Liver (tissue), 3 donors: ENCODE results near the gene ADAR.

Experiments
- EGR1 ChIP-seq, 2 donors: IDR thresholded peaks; 2 replicates each; pipeline ENCODE4 v1.6.1; 2016 to 2018; ENCODE audit warnings: antibody characterized with exemption in 2 of 2, low read depth in 2 of 2
- FOXA1 ChIP-seq: IDR thresholded peaks from 2 replicates; pipeline ENCODE4 v1.6.1; 2016; ENCODE audit warnings: antibody characterized with exemption
- GABPA ChIP-seq, 2 donors: IDR thresholded peaks in 1 of 2; conservative IDR thresholded peaks in 1 of 2; 2 replicates each; pipeline ENCODE4 v1.6.1; 2016; ENCODE audit warnings: antibody characterized with exemption in 2 of 2, mild to moderate bottlenecking in 1 of 2, moderate library complexity in 1 of 2
- HNF4G ChIP-seq: IDR thresholded peaks from 2 replicates; pipeline ENCODE4 v1.6.1; 2016; ENCODE audit warnings: antibody characterized with exemption
- JUND ChIP-seq, 2 donors: IDR thresholded peaks; 2 replicates each; pipeline ENCODE4 v1.6.1; 2016; ENCODE audit warnings: antibody characterized with exemption in 2 of 2
- NR2F2 ChIP-seq: IDR thresholded peaks from 2 replicates; pipeline ENCODE4 v1.6.1; 2016; ENCODE audit warnings: antibody characterized with exemption
- RAD21 ChIP-seq, 2 donors: IDR thresholded peaks; 2 replicates each; pipeline ENCODE4 v1.6.1; 2016; ENCODE audit warnings: antibody characterized with exemption in 2 of 2, mild to moderate bottlenecking in 2 of 2
- RXRA ChIP-seq, 2 donors: IDR thresholded peaks; 2 replicates each; pipeline ENCODE4 v1.6.1; 2017 to 2018; ENCODE audit warnings: antibody characterized with exemption in 2 of 2, mild to moderate bottlenecking in 1 of 2
- YY1 ChIP-seq: IDR thresholded peaks from 2 replicates; pipeline ENCODE4 v1.6.1; 2016; ENCODE audit warnings: antibody characterized with exemption, mild to moderate bottlenecking
- ZBTB33 ChIP-seq: IDR thresholded peaks from 2 replicates; pipeline ENCODE4 v1.6.1; 2016; ENCODE audit warnings: antibody characterized with exemption
- TF ChIP-seq, protein P1 (sequence below): fragments of 150-350 bp; IDR thresholded peaks from 2 replicates; pipeline ENCODE4 v1.5.1; 2017; ENCODE audit warnings: improper control_type of control experiment, low read depth, low read length; ENCODE audit not compliant: missing input control
- TF ChIP-seq, protein P2 (sequence below): IDR thresholded peaks from 2 replicates; pipeline ENCODE4 v1.6.1; 2016; ENCODE audit warnings: antibody characterized with exemption
- donor health status: healthy.
- donor health status: healthy.

GRCh38 chr1:154607609-154608396, at the start of gene ADAR:
- TF ChIP-seq, protein P1, sequence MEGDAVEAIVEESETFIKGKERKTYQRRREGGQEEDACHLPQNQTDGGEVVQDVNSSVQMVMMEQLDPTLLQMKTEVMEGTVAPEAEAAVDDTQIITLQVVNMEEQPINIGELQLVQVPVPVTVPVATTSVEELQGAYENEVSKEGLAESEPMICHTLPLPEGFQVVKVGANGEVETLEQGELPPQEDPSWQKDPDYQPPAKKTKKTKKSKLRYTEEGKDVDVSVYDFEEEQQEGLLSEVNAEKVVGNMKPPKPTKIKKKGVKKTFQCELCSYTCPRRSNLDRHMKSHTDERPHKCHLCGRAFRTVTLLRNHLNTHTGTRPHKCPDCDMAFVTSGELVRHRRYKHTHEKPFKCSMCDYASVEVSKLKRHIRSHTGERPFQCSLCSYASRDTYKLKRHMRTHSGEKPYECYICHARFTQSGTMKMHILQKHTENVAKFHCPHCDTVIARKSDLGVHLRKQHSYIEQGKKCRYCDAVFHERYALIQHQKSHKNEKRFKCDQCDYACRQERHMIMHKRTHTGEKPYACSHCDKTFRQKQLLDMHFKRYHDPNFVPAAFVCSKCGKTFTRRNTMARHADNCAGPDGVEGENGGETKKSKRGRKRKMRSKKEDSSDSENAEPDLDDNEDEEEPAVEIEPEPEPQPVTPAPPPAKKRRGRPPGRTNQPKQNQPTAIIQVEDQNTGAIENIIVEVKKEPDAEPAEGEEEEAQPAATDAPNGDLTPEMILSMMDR, result no peak
- TF ChIP-seq RAD21 (IDR thresholded peaks at IDR 0.05), result peak; percentile 26 to 55
- TF ChIP-seq YY1, result peak; percentile 95
- TF ChIP-seq FOXA1, result peak; percentile 6
- TF ChIP-seq, protein P2, sequence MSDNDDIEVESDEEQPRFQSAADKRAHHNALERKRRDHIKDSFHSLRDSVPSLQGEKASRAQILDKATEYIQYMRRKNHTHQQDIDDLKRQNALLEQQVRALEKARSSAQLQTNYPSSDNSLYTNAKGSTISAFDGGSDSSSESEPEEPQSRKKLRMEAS, result peak; percentile 79
- peak; percentile 62 for TF ChIP-seq HNF4G
- peak; percentile 54 to 66 for TF ChIP-seq JUND (IDR thresholded peaks at IDR 0.05)
- peak in 1 of 2 donors; percentile 63 for TF ChIP-seq GABPA (IDR thresholded peaks at IDR 0.05 in 1 of 2, conservative IDR thresholded peaks at IDR 0.05 in 1 of 2)
- peak; percentile 63 to 68 for TF ChIP-seq RXRA (IDR thresholded peaks at IDR 0.05)
- TF ChIP-seq ZBTB33, result peak; percentile 80
- peak; percentile 23 to 59 for TF ChIP-seq EGR1 (IDR thresholded peaks at IDR 0.05; ENCODE audit: low read depth in 2 of 2)
- TF ChIP-seq NR2F2, result peak; percentile 66
